Mesendoderm (in vitro differentiated cells): Measurements from ENCODE around the gene MYO18B.

Source experiments
- DNase-seq: peaks from one replicate; pipeline ENCODE4 v3.0.0; 2013
- H2AK5ac ChIP-seq: 2 replicates; pipeline ENCODE4 v1.6.1; 2013; ENCODE audit warnings: low read length, inconsistent platforms
- H2BK120ac ChIP-seq: 2 replicates; pipeline ENCODE4 v1.6.1; 2013; ENCODE audit warnings: low read depth, mild to moderate bottlenecking, low read length, moderate library complexity, mixed read lengths
- H2BK15ac ChIP-seq: replicated peaks from 2 replicates; pipeline ENCODE4 v1.6.1; 2013; ENCODE audit warnings: low read depth, mild to moderate bottlenecking, moderate library complexity
- H2BK5ac ChIP-seq: 2 replicates; pipeline ENCODE4 v1.6.1; 2013; ENCODE audit warnings: low read length, inconsistent platforms
- H3K18ac ChIP-seq: 2 replicates; pipeline ENCODE4 v1.6.1; 2013; ENCODE audit warnings: mild to moderate bottlenecking, low read length, mixed read lengths
- H3K23ac ChIP-seq: one replicate; pipeline ENCODE4 v1.6.1; 2013; ENCODE audit warnings: low read length
- H3K27ac ChIP-seq: 2 replicates; pipeline ENCODE4 v1.5.1; 2013; ENCODE audit warnings: low read depth, mild to moderate bottlenecking, inconsistent platforms, low read length, moderate library complexity
- H3K27me3 ChIP-seq: 2 replicates; pipeline ENCODE4 v1.6.1; 2013; ENCODE audit warnings: low read length, control low read depth, mild to moderate bottlenecking, inconsistent platforms; ENCODE audit not compliant: insufficient read depth, poor library complexity
- H3K36me3 ChIP-seq: 2 replicates; pipeline ENCODE4 v1.6.1; 2013; ENCODE audit warnings: low read length, inconsistent platforms; ENCODE audit not compliant: control insufficient read depth, insufficient read depth
- H3K4ac ChIP-seq: one replicate; pipeline ENCODE4 v1.6.1; 2013; ENCODE audit warnings: low read depth, mild to moderate bottlenecking, low read length, moderate library complexity
- H3K4me1 ChIP-seq: 2 replicates; pipeline ENCODE4 v1.6.1; 2013; ENCODE audit warnings: low read depth, low read length, inconsistent platforms; ENCODE audit not compliant: control insufficient read depth
- H3K4me2 ChIP-seq: 2 replicates; pipeline ENCODE4 v1.6.1; 2013; ENCODE audit warnings: low read length
- H3K4me3 ChIP-seq: 2 replicates; pipeline ENCODE4 v1.5.1; 2013; ENCODE audit warnings: mild to moderate bottlenecking, low read length
- H3K56ac ChIP-seq: one replicate; pipeline ENCODE4 v1.6.1; 2013; ENCODE audit warnings: low read length
- H3K79me1 ChIP-seq: 2 replicates; pipeline ENCODE4 v1.6.1; 2013; ENCODE audit warnings: low read length, inconsistent platforms
- H3K79me2 ChIP-seq: 2 replicates; pipeline ENCODE4 v1.6.1; 2013; ENCODE audit warnings: mild to moderate bottlenecking, low read length; ENCODE audit not compliant: control insufficient read depth, insufficient read depth
- H3K9ac ChIP-seq: 2 replicates; pipeline ENCODE4 v1.6.1; 2013; ENCODE audit warnings: low read length, inconsistent platforms
- H4K5ac ChIP-seq: one replicate; pipeline ENCODE4 v1.6.1; 2013; ENCODE audit warnings: low read length
- H4K8ac ChIP-seq: one replicate; pipeline ENCODE4 v1.6.1; 2013; ENCODE audit warnings: low read depth, mild to moderate bottlenecking, control low read depth, low read length, moderate library complexity
- WGBS: extraction: QIAGEN DNeasy Blood & Tissue Kit; methylation state at CpG from one replicate; pipeline ENCODE4 v1.1.7; 2013; ENCODE audit warnings: low lambda C conversion rate, missing lambda C conversion rate; ENCODE audit not compliant: insufficient coverage; ENCODE audit errors: extremely low coverage; 5-methylcytosine and 5-hydroxymethylcytosine counted together

The MYO18B gene

DNA sequence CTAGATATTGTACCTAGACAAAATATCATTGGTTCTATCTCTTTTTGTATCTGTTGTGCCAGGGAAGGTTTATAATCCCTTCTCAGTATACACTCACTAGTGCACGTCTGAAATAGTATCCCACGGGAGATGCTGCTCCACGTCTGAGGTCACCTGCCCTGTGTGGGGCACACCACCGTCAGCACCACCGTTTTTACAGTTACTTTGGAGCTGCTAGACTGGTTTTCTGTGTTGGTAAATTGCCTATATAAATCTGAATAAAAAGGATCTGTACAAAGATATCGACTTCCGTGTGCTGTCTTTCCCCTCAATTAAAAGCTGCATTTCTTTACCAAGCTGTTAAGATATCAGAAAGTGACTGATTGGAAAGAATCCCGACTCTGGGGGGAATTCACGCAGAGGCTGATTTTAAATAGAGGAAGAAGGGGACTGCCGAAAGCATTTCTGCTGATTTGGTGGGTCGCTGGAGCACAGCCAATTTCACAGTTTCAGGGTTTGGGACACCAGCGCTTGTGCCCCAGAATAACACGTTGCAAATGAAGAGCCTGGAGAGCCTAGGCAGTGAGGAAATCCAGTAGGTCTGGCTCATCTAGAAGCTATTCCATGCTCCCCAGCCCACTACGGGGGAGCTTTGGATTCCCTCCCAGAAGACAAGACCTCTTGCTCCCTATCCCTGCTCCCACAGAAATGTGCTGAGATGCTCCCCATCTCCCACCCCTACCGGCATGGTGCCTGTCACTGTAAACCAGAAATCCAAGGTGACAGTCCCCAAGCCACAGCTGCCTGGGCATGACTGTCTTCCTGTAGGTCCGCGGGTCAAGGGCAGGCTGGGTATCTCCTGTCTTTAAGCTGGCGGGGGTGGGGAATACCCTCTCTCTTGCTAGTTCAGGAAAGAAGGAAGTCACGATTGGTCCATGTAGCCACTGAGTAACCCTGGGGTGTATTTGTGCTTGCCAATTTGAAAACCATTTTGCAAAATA lies 12.7 kb upstream of the MYO18B start:
- DNase-seq: no peak
- H3K27ac ChIP-seq: no peak overlapping the region
- no peak overlapping the region for H4K8ac ChIP-seq
- no peak overlapping the region for H3K4me2 ChIP-seq
- no peaks in the 10 kb centered on the region for H3K27me3 ChIP-seq
- H3K4me3 ChIP-seq: no peak overlapping the region
- H3K79me2 ChIP-seq: no peaks in the 10 kb centered on the region
- H4K5ac ChIP-seq: no peak overlapping the region
- H3K9ac ChIP-seq: no peak overlapping the region
- H3K4me1 ChIP-seq: no peaks in the 10 kb centered on the region
- no peaks in the 10 kb centered on the region for H3K79me1 ChIP-seq
- no peak overlapping the region for H3K23ac ChIP-seq
- no peak overlapping the region for H3K4ac ChIP-seq
- no peak overlapping the region for H2AK5ac ChIP-seq
- no peak overlapping the region for H2BK5ac ChIP-seq
- no peaks in the 10 kb centered on the region for H3K36me3 ChIP-seq
- no peak overlapping the region for H2BK120ac ChIP-seq
- no CpG with 5 or more reads among the region's 19 CpGs for WGBS
- H2BK15ac ChIP-seq: no peak overlapping the region
- no peak overlapping the region for H3K18ac ChIP-seq
- no peak overlapping the region for H3K56ac ChIP-seq

DNA sequence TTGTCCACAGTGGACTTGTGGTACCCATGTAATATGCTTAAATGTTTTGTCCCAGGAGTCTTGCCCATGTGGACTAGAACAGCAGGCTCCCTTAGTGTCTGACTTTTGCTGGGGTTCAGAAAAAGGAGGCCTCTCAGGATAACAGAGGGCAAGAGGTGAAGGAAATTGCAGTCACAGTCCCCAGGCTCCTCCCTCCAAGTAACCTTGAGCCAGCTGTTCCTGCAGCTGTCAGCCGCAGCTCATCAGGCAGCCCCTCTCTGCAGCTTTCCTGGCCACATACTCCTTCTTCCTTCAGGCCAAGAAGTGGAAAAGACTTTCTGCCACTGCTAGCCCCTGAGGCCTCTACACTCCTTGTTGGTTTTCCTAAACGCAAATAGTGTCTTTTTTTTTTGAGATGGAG lies 6.3 kb upstream of the MYO18B start:
- H2BK5ac ChIP-seq: no peak overlapping the region

DNA sequence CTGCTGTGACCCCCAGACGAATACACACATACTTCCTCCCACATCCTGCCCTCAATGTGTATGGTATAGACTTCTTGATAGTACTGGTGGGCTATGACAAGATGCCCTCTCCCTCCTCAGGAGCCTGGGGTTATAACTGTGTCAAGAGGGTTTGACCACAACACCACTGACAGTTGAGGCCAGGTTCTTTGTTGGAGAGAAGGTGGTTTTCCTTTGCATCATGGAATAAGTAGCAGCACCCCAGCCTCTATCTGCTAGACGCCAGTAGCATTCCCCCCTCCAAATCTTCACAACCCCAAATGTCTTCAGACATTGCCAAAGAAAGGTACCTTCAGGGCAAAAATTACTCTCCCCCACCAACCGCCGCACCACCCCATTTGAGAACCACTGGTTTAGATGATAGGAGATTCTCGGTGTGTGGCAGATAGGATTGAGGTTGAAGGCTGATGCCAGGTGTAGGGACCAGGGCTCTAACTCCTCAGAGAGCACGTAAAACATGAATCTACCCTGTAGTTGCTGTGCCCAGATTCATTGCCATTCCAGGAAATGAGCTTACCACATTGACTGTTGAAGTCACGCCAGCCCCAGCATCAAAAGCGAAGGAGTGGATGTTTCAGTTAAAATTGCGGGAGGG lies 5.5 kb upstream of the MYO18B start:
- Histone ChIP-seq H3K56ac (no peak overlapping the region), H2AK5ac (no peak overlapping the region), H3K23ac (no peak overlapping the region), H3K27ac (no peak overlapping the region), H3K9ac (no peak overlapping the region), H2BK5ac (no peak overlapping the region), H3K4ac (no peak overlapping the region), H3K4me1 (no peaks in the 10 kb centered on the region), H3K79me1 (no peaks in the 10 kb centered on the region), H3K36me3 (no peaks in the 10 kb centered on the region), H2BK15ac (no peak overlapping the region), H3K18ac (no peak overlapping the region), H4K5ac (no peak overlapping the region), H3K4me3 (no peak overlapping the region), H4K8ac (no peak overlapping the region), H2BK120ac (no peak overlapping the region), H3K79me2 (no peaks in the 10 kb centered on the region), H3K4me2 (no peak overlapping the region), H3K27me3 (no peaks in the 10 kb centered on the region)
- no CpG with 5 or more reads among the region's 9 CpGs for WGBS
- DNase-seq: no peak

More for the DNA sequence above, 6.3 kb upstream of the MYO18B start:
- Histone ChIP-seq H3K9ac (no peak overlapping the region), H3K4me2 (no peak overlapping the region), H2BK120ac (no peak overlapping the region), H3K4ac (no peak overlapping the region), H3K56ac (no peak overlapping the region), H2BK15ac (no peak overlapping the region), H4K5ac (no peak overlapping the region), H3K4me3 (no peak overlapping the region), H3K18ac (no peak overlapping the region), H3K79me2 (no peaks in the 10 kb centered on the region), H3K23ac (no peak overlapping the region), H3K27me3 (no peaks in the 10 kb centered on the region), H2AK5ac (no peak overlapping the region), H3K79me1 (no peaks in the 10 kb centered on the region), H3K4me1 (no peaks in the 10 kb centered on the region), H3K27ac (no peak overlapping the region), H4K8ac (no peak overlapping the region), H3K36me3 (no peaks in the 10 kb centered on the region)
- no CpG with 5 or more reads among the region's 2 CpGs for WGBS
- no peak for DNase-seq

DNA sequence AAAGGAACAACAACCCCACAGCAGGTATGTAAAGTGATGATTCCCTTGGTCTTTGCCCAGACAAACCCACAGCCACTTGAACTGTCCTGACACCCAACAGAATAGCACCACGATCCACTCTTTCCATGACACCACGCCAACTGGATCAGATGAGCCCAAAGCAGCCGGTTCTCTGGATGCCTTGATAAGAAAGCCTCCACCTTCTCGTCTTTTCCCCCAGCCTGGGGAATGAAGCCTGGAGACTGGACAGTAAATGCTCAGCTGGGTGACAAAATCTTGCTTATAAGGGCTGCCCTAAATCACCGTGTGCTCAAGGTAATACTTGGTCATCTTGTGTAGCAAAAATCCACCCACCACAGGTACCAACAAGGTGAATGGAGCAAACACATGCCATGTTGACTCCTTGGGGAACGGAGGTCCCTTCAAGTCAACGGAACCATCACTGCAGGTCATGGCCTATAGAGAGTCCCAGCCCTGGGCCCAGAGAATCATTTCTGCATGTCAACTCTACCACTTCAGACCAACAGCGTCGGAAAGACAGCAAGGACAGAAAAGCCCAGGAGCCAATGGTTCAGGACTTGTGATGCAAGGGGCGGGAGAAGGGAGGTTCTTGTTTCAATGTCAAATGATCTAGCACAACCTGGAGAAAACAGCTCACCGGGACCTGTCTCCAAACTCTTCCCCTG lies 2.2 kb upstream of the MYO18B start:
- Histone ChIP-seq H2BK120ac (no peak overlapping the region), H3K79me2 (no peaks in the 10 kb centered on the region), H3K27me3 (no peaks in the 10 kb centered on the region), H3K4me1 (no peaks in the 10 kb centered on the region), H3K27ac (no peak overlapping the region), H3K4me2 (no peak overlapping the region), H4K5ac (no peak overlapping the region), H2BK15ac (no peak overlapping the region), H3K36me3 (no peaks in the 10 kb centered on the region), H4K8ac (no peak overlapping the region), H3K4me3 (no peak overlapping the region), H3K18ac (no peak overlapping the region), H3K4ac (no peak overlapping the region), H3K79me1 (no peaks in the 10 kb centered on the region), H2AK5ac (no peak overlapping the region), H3K9ac (no peak overlapping the region), H2BK5ac (no peak overlapping the region), H3K56ac (no peak overlapping the region), H3K23ac (no peak overlapping the region)
- DNase-seq: no peak
- no CpG with 5 or more reads among the region's 11 CpGs for WGBS

DNA sequence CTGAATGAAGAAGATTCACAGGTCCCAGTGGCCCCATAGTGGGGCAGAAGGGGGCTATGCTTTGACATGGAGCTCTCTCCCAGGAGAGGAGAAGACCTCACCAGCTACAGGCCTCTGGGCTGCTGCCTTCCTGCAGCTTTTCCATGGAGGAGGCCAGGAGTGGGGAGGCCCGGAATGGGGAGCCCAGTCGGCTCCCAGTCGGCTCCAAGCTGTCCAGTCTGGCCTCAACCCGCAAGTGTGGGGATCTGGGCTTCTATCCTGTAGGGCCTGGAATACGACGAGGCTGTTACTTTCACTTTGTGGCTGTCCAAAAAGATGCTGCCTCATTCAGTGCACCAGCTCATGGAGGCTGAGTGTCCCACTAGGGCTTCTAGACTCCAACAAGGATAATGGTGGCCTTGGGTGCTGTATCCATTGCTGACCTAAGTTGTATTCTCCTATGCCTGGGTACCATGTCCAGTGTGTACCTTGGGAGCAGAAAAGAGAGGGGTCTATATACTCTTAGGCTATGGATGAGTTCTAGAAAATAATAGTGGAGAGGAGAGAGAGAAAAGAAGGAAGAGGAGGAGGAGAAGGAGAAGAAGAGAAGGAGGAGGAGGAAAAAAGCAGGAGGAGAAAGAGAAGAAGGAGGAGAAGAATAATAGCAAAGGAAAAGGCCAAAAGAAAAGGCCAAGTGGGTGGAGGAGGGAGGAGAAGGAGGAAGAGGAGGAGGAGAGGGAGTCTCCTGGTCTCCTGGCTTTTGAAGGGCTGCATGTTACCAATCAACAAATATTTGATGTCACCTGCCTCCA lies 1.1 kb downstream of the MYO18B start:
- no peak overlapping the region for H2BK5ac ChIP-seq
- no peak overlapping the region for H3K4me3 ChIP-seq
- no peak overlapping the region for H3K18ac ChIP-seq
- no peak overlapping the region for H3K23ac ChIP-seq
- no peak overlapping the region for H3K27ac ChIP-seq
- no peak overlapping the region for H3K9ac ChIP-seq
- no peak overlapping the region for H2AK5ac ChIP-seq
- H2BK120ac ChIP-seq: no peak overlapping the region
- no peak overlapping the region for H4K8ac ChIP-seq
- peak; percentile 41 for DNase-seq
- H4K5ac ChIP-seq: no peak overlapping the region
- no peaks in the 10 kb centered on the region for H3K79me2 ChIP-seq
- no CpG with 5 or more reads among the region's 6 CpGs for WGBS
- no peaks in the 10 kb centered on the region for H3K4me1 ChIP-seq
- H3K56ac ChIP-seq: no peak overlapping the region
- H3K36me3 ChIP-seq: no peaks in the 10 kb centered on the region
- no peaks in the 10 kb centered on the region for H3K79me1 ChIP-seq
- no peaks in the 10 kb centered on the region for H3K27me3 ChIP-seq
- H2BK15ac ChIP-seq: no peak overlapping the region
- H3K4me2 ChIP-seq: no peak overlapping the region
- H3K4ac ChIP-seq: no peak overlapping the region
